HG03060 (cell line): Measurements from ENCODE around the gene CCDC30.
"Not testable (repeated sequence)": the region's sequence is repeated elsewhere in the genome, so short reads cannot be mapped to it uniquely, and the experiment has no call there.

Experiments used
- ATAC-seq: cut with Tn5 transposase; IDR thresholded peaks from one replicate; pipeline ENCODE4 v1.9.1; 2021; ENCODE audit warnings: low read depth, moderate number of reproducible peaks; ENCODE audit not compliant: unreplicated experiment

The CCDC30 gene

DNA sequence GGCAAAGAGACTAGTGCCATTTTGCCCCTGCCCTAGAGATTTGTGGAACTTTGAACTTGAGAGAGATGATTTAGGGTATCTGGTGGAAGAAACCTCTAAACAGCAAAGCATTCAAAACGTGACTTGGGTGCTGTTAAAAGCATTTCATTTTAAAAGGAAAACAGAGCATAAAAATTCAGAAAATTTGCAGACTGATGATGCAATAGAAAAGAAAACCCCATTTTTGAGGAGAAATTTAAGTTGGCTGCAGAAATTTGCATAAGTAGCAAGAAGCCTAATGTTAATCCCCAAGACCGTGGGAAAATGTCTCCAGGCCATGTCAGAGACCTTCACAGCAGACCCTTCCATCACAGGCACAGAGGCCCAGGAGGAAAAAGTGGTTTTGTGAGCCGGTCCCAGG, 164.1 kb downstream of the CCDC30 start:
- ATAC-seq: not testable (repeated sequence)

DNA sequence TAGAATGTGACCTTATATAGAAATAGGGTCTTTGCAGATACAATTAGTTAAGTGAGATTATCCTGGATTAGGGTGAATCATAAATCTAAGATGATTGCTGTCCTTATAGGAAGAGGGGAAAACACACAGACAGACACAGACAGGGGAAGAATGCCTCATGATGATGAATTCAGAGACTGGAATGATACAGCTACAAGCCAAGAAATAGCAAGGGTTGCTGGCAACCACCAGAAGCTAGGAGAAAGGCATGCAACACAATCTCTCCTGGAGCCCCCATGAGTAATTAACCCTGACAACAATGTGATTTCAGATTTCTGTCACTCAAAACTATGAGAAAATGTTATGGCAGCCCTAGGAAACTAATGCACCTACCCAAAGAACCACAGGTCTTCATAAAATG, 176.0 kb downstream of the CCDC30 start:
- ATAC-seq: no peak

DNA sequence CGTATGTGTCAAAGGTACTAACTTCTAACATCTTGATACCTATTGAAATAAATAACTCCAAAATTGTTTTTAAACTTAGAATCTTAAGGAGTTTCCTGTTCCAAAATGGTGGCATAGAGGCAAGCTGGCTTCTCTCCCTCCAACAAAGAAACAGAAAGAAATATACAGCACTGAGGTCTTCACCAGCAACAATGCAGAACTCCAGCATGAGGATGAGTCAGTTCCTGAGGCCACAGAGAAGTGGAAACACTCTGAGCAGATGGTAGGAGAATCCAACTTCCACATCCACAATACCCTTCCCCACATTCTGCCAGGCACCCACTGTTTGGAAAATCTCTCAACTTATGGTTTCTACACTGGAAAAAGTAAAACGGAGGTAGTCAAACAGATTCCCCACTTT, 183.0 kb downstream of the CCDC30 start:
- no peak for ATAC-seq

DNA sequence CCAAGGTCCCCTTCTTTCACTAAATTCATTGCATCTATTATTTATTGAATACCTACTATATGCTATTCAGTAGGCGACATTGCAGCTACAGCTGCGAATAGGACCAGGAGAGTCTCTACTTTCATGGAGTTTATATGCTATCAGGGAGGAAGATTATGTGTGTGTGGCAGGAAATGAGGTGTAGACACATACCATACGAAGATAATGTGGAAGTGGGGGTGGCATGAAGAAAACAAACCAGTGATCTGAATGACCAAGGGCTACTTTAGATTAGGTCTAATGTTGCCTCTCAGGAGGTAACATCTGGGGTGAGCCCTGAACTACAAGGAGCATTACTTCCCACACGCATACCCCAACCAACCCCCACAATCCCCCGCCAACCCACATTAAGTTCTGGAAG, 194.1 kb downstream of the CCDC30 start:
- ATAC-seq: no peak

DNA sequence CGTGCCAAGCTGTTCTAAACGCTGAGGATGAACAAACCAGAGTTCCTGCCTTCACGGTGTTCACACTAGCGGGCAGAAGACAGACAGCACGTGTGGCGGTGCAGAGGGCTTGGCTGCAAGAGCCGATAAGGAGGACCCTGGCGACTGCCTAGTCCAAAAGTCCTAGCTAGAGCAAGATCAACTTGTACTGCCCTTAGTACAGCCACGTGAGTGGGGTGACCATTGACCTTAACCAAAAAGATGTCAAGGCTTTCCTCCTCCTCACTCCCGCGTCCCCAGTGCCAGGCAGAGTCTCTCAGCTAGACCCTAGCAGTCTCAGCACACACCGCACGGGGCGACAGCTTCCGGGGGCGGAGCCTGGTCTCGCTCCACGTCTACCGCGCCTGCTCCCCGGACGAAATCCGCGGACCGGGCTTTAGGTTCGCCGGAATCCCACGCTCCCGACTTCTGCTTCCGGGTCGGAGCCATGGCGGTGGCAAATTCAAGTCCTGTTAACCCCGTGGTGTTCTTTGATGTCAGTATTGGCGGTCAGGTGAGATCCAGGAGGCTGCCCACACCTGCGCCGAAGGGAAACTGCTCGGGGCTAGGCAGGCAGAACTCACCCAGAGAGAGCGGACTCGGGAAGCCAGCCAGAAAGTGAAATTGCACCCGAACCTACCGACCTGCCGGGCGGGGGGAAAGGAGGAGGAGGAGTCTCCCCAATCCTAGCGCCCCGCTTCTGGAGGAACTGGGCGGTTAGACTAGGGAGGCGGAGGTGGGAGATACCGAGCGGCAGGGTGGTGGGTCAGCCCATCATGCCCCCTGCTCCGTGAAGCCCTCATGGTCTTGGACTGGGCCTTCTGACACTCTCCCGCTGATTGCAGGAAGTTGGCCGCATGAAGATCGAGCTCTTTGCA, 195.1 kb downstream of the CCDC30 start, which contains the start of gene PPIH:
PPIH (plus strand) TSS at position 443 of the 896 bp plus-strand sequence; CDS start at position 467, 24 bp downstream.
- peak; percentile 80 for ATAC-seq

DNA sequence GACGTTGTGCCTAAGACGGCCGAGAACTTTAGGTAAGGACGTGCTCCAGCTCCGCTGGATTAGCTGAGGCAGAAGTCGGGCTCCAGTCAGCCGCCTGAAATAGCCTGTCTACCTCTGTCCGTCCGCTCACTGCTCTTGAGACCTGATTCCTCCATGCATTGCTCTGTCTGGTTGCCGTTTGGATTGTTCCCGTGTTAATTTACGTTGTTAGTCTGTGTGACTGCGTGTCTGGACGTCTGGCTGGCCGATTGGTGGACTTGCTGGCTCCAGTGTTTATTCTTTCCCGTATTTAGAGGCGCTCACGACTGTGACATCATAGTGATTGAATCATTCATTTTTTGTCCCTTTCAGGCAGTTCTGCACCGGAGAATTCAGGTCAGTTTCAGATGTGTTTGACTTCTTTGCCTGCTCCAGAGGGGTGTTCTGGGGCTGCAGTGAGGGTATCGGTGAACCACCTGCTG, 195.8 kb downstream of the CCDC30 start:
- ATAC-seq: no peak

DNA sequence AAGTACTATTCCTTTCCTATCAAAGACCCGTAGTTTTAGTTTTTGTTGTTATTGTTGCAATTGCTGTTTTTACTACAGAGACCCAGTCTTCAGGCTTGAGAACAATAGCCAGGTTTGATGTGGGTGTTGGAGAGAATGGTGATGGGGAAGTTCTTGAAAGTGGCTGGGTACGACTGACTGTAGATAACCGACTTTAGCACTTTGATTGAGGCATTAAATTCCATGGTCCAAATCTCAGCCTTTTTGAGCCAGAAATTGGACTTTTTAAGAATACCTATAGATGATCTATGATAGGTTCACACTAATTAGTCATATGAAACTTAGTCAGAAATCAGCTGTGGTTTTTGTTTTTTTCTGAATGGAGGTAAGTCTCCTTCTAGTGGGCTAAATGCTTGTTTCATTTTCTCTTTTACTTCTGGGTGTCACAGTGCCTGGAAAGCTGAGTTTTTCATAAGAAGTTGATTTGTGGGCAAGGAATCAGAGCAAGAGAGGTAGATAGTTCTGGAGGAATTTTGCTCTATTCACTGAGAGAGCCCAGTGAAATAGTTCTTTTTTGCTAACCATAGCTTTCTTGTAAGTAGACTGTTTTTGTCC, 197.9 kb downstream of the CCDC30 start:
- ATAC-seq: no peak

DNA sequence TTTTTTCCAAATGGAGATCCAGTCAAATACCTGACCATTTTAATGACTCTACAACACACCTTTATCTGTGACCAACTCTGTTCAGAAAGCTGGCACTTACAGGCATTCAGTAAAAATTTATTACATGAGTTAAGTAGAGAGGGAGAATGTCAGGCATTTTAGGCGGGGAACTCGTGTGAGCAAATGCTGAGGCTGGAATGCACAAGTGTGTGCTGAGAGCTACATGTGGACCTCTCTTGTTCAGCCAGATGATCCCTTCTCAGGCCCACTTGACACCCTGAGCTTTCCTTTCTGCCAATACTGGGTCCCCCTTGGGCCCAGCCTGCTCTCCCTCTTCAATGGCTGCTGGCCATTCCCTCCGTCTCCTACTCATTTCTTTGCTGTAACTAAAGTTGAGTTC, 206.8 kb downstream of the CCDC30 start:
- ATAC-seq: no peak

DNA sequence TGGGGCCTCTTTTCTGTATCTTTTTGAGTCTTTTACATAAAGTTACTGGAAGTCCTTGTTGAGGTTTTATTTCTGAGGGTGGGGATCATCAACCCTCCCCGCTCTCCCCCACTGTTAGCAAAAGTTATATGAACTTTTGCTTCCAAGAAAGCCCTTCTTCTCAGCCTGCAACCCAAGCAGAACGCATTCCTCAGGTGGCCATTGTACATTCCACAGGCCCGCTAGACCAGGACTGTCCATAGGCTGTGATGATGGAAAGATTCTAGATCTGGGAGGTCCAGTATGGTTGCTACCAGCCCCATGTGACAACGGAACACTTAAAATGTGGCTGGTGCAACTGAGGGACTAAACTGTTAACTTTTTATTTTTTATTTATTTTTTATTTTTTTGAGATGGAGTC, 207.3 kb downstream of the CCDC30 start:
- no peak for ATAC-seq

DNA sequence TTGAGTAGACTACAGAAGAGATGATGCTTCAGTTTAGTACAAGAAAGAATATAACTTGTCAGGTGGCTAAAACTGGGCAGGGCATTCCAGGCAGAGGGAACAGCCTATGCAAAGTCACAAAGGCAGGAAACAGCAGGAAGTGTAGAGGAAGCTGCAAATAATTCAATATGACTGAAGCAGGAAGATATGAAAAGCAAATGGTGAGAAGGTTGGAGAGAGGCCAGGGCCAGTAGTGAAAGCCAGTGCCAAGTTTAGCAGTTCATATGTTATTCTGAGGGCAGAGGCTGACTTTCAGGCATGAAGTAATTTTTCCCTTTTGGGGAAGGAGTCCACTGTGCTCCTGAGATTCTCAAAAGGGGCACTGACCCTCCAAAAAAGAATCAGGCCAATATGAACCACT, 211.1 kb downstream of the CCDC30 start:
- ATAC-seq: no peak

DNA sequence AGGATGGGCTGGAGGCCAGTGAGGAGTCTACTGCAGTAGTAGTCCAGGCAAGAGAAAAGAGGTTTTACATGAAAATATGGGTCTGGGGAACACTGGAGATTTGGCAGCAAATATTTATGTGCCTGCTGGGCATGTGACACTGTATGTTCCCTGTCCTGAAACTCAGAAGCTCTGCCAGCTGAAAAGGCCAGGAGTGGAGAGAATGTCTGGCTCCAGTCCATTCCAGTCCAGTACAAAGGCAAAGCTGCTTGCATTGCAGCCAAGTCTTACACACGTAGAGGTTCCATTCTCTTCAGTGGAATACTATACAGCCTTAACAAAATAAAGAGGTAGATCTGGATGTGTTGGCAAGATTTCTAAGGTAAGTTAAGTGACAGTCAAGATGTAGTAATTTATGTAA, 211.6 kb downstream of the CCDC30 start:
- ATAC-seq: no peak

DNA sequence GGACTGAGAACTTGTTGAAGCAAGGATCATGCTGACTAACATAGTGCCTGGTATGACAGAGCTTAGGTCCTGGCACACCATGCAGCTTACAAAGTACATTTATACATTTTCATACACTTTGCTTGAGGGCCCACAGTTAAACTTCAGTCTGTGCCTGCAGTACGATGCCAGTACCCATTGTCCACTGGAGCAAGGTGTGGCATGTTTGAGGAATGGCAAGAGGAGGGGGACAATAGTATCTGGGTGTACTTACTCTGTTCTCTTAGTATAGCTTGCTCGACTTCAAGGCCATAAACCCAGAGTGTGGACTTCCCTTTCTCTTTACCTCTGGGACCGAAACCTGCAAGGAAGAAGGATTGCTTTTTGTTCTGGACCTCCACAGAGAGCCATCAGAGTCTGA, 212.4 kb downstream of the CCDC30 start:
- no peak for ATAC-seq

DNA sequence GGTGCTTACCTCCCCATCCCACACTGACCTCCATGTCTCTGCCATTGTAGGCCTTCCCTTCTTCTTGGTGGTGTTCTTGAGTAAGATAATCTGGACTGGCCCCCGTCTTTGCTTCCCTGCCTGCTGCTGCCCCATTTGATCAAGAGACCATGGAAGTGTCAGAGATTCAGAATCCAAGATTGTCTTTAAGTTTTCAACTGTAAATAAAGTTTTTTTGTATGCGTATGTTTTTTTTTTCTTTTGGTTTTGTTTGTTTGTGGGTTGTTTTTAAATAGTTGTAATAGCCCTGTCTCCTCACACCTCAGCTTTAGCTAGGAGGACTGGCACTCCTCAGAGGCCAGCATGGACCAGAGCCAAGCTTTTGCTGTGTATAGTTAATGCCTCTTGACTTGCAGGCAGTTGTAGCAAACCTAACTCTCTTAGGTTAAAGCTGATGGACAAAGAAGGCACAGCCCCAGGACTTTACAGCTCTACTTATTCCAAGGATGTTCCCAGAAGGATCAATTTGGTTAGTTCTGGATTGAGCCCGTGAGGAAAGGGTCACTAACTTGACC, 213.5 kb downstream of the CCDC30 start:
- ATAC-seq: no peak

DNA sequence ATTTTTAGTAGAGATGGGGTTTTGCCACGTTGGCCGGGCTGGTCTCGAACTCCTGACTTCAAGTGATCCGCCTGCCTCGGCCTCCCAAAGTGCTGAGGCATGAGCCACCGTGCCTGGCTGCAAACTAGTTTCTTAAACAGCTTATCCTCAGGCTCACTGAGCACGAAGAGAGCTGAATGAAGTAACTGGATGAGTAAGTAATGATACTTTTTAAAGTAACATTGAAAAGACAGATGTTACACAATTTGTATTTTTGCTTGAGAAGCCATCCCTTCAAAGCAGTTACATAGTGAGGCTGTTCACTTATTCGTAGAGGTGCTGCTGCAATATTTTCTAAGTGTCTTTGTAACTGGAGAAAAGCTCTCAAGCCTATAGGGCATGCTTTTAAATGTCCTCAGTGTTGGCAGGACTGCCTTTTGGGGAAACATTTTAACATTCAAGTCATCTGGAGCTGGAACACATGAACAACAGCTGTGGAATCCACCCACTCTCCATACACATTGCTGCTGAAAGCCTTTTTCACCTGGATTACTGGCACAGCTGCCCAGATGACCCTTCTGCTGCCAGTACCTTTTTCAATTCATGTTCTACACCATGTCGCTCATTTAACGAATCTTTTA, 216.4 kb downstream of the CCDC30 start:
- no peak for ATAC-seq

DNA sequence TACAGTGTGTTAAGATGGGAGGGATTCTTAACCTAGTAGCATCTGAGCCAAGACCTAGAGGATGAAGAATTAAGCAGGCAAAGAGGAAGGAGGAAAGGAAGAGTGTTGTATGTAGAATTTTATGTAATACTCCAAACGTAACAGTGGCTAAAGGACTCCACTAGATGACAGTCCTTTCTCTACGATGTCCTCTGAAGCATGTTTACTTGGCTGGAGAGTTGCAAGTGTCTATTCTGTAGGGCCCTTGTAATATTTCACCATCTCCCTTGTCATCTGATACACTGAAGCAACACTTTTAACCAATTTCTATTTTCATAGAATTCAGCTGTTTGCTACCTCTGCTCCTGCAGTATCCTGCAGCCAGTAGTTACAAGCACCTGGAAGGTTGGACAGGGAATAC, 217.0 kb downstream of the CCDC30 start:
- ATAC-seq: no peak

DNA sequence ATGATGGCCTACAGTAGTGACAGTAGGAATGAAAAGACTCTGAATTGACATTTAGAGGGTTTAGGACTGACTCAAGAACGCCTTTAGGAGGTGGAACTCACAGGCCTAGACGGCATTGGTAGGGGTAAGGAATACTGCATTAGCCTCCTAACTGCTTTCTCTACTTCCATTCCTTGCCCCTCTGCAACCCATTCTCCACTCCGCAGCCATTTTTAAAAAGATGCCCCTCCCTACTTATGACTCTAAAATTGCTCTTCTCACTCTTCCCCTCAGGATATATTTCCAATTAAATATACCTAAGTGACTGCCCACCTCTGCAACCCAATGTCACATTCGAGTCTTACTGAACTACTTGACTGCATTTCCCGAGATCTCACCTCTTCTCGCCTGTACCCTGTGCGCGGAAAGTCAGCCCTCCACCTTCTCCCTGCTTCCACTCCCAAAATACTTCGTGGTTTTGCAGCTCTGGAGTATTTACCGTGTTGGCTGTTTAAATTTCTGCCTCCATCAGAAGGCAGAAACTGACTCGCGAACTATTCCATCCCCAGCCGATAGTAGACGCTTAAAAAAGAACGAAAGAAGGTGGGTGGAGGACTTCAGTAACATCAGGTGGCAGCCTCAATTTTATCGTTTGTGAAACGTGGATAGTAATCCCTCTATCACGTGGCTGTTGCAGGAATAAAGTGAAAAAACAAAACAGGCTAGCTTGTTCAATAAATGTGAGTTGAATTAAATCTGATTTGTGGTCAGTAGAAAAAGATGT, 218.0 kb downstream of the CCDC30 start:
- ATAC-seq: no peak

DNA sequence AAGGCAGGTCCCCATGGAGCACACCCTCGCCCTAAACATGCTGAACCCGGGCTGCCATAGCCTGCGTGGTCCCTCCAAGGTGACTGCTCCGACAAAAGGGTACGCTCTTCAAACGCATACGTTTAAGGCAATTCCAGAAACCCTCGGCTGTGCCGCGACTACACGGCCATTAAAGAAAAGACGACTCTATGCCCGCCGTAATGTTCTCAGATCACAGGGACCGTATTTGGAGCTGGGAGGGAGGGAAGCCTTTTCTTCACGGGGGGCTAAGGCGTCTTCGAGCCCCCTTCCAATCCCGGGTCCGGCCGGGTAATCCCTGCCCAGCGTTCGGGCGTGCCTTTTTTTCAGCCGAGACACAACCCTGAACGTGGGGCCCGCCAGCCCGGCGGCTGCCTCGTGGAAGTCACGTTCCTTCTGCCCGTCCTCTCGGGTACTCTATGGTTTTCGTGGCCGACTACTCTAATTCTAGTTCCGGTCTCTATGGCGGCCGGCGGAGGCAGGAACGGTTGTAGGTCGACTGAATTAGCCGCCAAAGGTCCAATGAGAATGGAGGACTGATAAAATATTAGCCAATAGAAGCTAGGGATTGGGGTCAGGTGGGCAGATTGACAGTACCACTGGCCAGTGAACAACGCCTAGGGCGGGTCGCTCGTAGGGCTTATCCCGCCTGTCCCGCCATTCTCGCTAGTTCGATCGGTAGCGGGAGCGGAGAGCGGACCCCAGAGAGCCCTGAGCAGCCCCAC, 218.8 kb downstream of the CCDC30 start, which contains the start of gene YBX1:
YBX1 (plus strand) TSS at position 678 of the 743 bp plus-strand sequence. CDS start 148 bp downstream, outside the sequence.
- peak; percentile 92 for ATAC-seq

DNA sequence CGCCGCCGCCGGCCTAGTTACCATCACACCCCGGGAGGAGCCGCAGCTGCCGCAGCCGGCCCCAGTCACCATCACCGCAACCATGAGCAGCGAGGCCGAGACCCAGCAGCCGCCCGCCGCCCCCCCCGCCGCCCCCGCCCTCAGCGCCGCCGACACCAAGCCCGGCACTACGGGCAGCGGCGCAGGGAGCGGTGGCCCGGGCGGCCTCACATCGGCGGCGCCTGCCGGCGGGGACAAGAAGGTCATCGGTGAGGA, 219.3 kb downstream of the CCDC30 start:
- not testable (repeated sequence) for ATAC-seq

DNA sequence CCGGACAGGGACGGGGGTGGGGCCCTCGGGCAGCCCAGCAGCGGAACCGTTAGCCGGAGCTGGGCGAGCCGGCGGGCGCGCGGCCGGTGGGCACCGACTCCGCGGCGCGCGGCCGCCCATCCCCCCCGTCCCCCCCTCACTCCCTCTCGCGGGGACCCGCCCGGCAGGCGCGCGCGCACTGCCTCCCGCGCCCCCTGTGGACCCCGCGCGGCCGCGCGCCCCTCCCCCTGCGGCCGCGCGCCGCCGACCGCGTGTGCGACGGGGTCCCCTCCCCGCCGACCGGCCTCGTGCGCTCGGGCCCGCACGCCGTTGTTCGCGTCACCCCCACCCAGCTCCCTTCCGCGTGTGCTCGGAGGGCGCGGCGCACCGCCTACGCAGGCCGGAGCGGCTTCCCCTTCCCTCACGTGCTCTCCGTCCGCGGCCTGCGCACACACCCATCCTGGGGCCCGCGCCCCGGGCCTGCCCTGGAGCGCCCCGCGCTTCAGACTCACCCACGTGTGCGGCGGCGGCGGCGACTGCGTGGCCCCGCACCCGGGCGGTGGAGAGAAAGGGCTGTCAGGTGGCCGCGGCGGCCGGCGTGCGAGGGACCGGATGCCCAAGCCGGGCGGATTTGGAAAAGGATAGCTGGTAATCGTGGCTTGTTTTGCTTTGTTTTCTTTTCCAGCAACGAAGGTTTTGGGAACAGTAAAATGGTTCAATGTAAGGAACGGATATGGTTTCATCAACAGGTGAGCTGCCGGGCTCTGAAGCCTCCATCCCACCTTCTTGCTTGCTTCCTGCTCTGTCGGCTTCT, 219.8 kb downstream of the CCDC30 start:
- ATAC-seq: no peak
